Measurements from ENCODE around the gene AOPEP.

Gene AOPEP

DNA sequence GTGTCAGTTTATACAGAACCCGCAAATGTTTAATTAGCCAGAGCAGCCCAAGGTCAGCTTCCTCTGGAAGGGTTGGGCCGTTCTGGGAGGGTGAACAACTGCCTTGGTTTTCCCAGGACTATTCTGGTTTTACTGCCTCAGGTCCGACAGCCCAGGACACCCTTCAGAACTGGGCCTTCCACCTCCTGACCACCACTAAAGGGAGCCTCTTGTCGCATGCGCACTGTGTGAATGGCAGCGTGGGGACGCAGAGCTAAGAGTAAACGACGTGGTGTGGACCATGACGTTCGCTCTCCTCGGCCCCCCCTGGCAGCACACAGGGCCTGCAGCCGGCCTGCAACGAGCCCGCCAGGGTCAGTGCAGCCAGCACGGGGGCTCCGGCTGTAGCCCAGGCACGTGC lies 376.1 kb downstream of the AOPEP start:
- Histone ChIP-seq H3K4me3 (replicated peaks; ENCODE audit: low read depth, low read length) (no peak overlapping the region), H3K36me3 (ENCODE audit: control insufficient read depth, insufficient read depth, low read length) (peaks cover 6% of the 10 kb centered on the region), H3K27me3 (replicated peaks; ENCODE audit: control insufficient read depth, insufficient read depth, low read length) (no peaks in the 10 kb centered on the region)
- DNase-seq (ENCODE audit: extremely low read depth, insufficient read length) = no peak
- TF ChIP-seq CTCF (IDR thresholded peaks at IDR 0.05; ENCODE audit: insufficient read depth, low read length, poor library complexity, severe bottlenecking) = no peak

- no peak for DNase-seq (ENCODE audit: extremely low read depth, insufficient read length)
- Histone ChIP-seq H3K36me3 (ENCODE audit: control insufficient read depth, insufficient read depth, low read length) (peaks cover 6% of the 10 kb centered on the region), H3K27me3 (replicated peaks; ENCODE audit: control insufficient read depth, insufficient read depth, low read length) (no peaks in the 10 kb centered on the region), H3K4me3 (replicated peaks; ENCODE audit: low read depth, low read length) (no peak overlapping the region)
- no peak for TF ChIP-seq CTCF (IDR thresholded peaks at IDR 0.05; ENCODE audit: insufficient read depth, low read length, poor library complexity, severe bottlenecking)
These were observed 376.8 kb downstream of the AOPEP start for GRCh38 chr9:95103281-95103771.

GRCh38 chr9:95103871-95104580 lies 377.5 kb downstream of the AOPEP start:
- no peak for TF ChIP-seq CTCF (IDR thresholded peaks at IDR 0.05; ENCODE audit: insufficient read depth, low read length, poor library complexity, severe bottlenecking)
- no peak overlapping the region for H3K4me3 ChIP-seq (replicated peaks; ENCODE audit: low read depth, low read length)
- no peak for DNase-seq (ENCODE audit: extremely low read depth, insufficient read length)
- peaks cover 5% of the 10 kb centered on the region for H3K36me3 ChIP-seq (ENCODE audit: control insufficient read depth, insufficient read depth, low read length)
- no peaks in the 10 kb centered on the region for H3K27me3 ChIP-seq (replicated peaks; ENCODE audit: control insufficient read depth, insufficient read depth, low read length)

DNA sequence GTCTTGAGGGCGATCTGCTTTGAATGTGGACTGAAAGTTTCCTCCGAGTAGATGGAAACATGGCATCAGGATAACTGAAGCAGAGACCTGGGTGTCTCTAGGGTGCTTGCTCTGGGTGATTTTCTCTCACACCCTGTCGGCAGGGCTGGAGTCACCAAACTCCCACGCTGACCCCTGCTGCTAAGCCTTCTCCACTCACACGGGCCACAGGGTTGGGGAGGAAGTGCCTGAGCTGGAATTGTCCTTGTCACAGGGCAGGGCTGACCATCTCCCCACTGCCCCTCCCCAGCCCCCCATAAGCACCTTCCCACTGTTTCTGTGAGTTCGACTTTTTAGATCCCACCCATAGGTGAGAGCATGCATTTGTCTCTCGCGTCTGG lies 378.1 kb downstream of the AOPEP start:
- Histone ChIP-seq H3K4me3 (replicated peaks; ENCODE audit: low read depth, low read length) (no peak overlapping the region), H3K27me3 (replicated peaks; ENCODE audit: control insufficient read depth, insufficient read depth, low read length) (no peaks in the 10 kb centered on the region)

GRCh38 chr9:95104980-95105379 lies 378.5 kb downstream of the AOPEP start:
- Histone ChIP-seq H3K4me3 (replicated peaks; ENCODE audit: low read depth, low read length) (no peak overlapping the region), H3K27me3 (replicated peaks; ENCODE audit: control insufficient read depth, insufficient read depth, low read length) (no peaks in the 10 kb centered on the region), H3K36me3 (ENCODE audit: control insufficient read depth, insufficient read depth, low read length) (peaks cover 5% of the 10 kb centered on the region)
- DNase-seq (ENCODE audit: extremely low read depth, insufficient read length) = no peak
- no peak for TF ChIP-seq CTCF (IDR thresholded peaks at IDR 0.05; ENCODE audit: insufficient read depth, low read length, poor library complexity, severe bottlenecking)

More for the DNA sequence above, 378.1 kb downstream of the AOPEP start:
- TF ChIP-seq CTCF (IDR thresholded peaks at IDR 0.05; ENCODE audit: insufficient read depth, low read length, poor library complexity, severe bottlenecking) = no peak
- DNase-seq (ENCODE audit: extremely low read depth, insufficient read length) = no peak
- H3K36me3 ChIP-seq (ENCODE audit: control insufficient read depth, insufficient read depth, low read length) = peaks cover 5% of the 10 kb centered on the region

All from GM06990 (cell line).